Pancreas (tissue), 10 donors: ENCODE data around the gene ZBTB37. TPM values are rescaled to one million over a fixed set of nuclear protein-coding genes. Genes with fewer than 3 reads are reported as not detected.
"Not testable (repeated sequence)": the region's sequence is repeated elsewhere in the genome, so short reads cannot be mapped to it uniquely, and the experiment has no call there.

Experiments used
- ATAC-seq, 4 donors: fragments of 200-7000 bp; cut with Tn5 transposase; one replicate each; pipeline versions ENCODE4 v1.8.0 to v1.9.1; 2020; ENCODE audit warnings: mild to moderate bottlenecking in 4 of 4, moderate library complexity in 4 of 4
- DNase-seq, 6 donors: peaks; one replicate each; pipeline ENCODE4 v3.0.0-alpha.2; 2020
- FAIRE-seq: peaks from 2 replicates; lab custom pipeline; 2012; peaks lifted over from hg19 to GRCh38; lab: Jason Lieb, UNC
- H3K27ac ChIP-seq, 4 donors: fragments of 200-600 bp; sonication (generic); 1 replicate in 3 of 4; 2 replicates in 1 of 4; pipeline versions ENCODE4 v1.5.0 to v1.8.0; 2020
- H3K27me3 ChIP-seq, 4 donors: fragments of 200-600 bp; one replicate each; pipeline ENCODE4 v1.8.0; 2021
- H3K36me3 ChIP-seq, 3 donors: fragments of 200-600 bp; sonication (generic) in 1 of 3; one replicate each; pipeline versions ENCODE4 v1.5.0 to v1.8.0; 2020 to 2021
- H3K4me1 ChIP-seq, 3 donors: fragments of 200-600 bp; one replicate each; pipeline ENCODE4 v1.8.0; 2021
- H3K4me3 ChIP-seq, 4 donors: fragments of 200-600 bp; sonication (generic) in 2 of 4; one replicate each; pipeline versions ENCODE4 v1.5.0 to v1.8.0; 2020 to 2021
- H3K9me3 ChIP-seq, 4 donors: fragments of 200-600 bp; one replicate each; pipeline ENCODE4 v1.8.0; 2021
- CTCF ChIP-seq, 4 donors: fragments of 200-600 bp; sonication (generic) in 3 of 4; IDR thresholded peaks; one replicate each; pipeline versions ENCODE4 v1.5.0 to v1.8.0; 2021; ENCODE audit warnings: antibody characterized with exemption in 4 of 4
- WGBS, 2 donors: extraction: QIAGEN DNeasy Blood & Tissue Kit; methylation state at CpG; one replicate each; pipeline ENCODE4 v1.1.7; 2013; 5-methylcytosine and 5-hydroxymethylcytosine counted together
- intact Hi-C, 3 donors: fragments of 100-400 bp; cut with DNase I; formaldehyde crosslinking; loops; one replicate each; pipeline versions ENCODE4 v1.11.1 to v1.14.2; 2022
- polyA plus RNA-seq, 2 donors: library from polyadenylated mRNA; stranded (reverse); fragments of 200-250 nt; gene quantifications; one replicate each; pipeline ENCODE4 v1.2.3, GENCODE V29; 2013
- total RNA-seq, 6 donors: library from RNA; stranded (reverse); fragmentation: NEBNext Ultra II Directional in 4 of 6; extraction: Animal tissue kit (Norgen Biotek cat#: 25700) in 4 of 6; gene quantifications; one replicate each; pipeline versions ENCODE4 v1.2.1 to v1.2.4, GENCODE V29; 2021 to 2023
- donor health status: healthy with polysubstance abuse.
- donor health status: DM: no; HTN: no; CAD: no; lungs with moderate emphysema.
- donor health status: DM: no; HTN: no; CAD: no.
- donor health status: control.
- donor health status: control.
- donor health status: Bipolar disorder and iron deficiency.
- donor health status: DM: yes; HTN: yes; CAD: no.
- donor health status: DM: no; HTN: no; CAD: no.
- donor health status: DM: no; HTN: no; CAD: no.
- donor health status: DM: yes; HTN: yes; CAD: no.

The ZBTB37 gene
- total and polyA plus RNA-seq, 8 donors: 1.2 to 7.0 (median 3.9) TPM

- no peak for FAIRE-seq
- no peak overlapping the region for H3K27ac ChIP-seq
- intact Hi-C loops: no loop called here
- peaks cover 0 to 3% (median 0%) of the 10 kb centered on the region in 4 donors for H3K9me3 ChIP-seq
- DNase-seq: no peak
- H3K4me3 ChIP-seq: no peak overlapping the region
- WGBS, 2 donors: 87 to 88% methylated on average over 12 of the region's 12 CpGs
- H3K4me1 ChIP-seq: no peaks in the 10 kb centered on the region
- TF ChIP-seq CTCF (IDR thresholded peaks at IDR 0.05): no peak
- ATAC-seq: no peak
- no peaks in the 10 kb centered on the region for H3K36me3 ChIP-seq
- H3K27me3 ChIP-seq: no peaks in the 10 kb centered on the region
Measured at GRCh38 chr1:173917635-173918493, 49.7 kb downstream of the ZBTB37 start.

GRCh38 chr1:173920861-173921260, 52.7 kb downstream of the ZBTB37 start:
- Histone ChIP-seq H3K27me3 (no peaks in the 10 kb centered on the region), H3K9me3 (peaks cover 0 to 3% (median 0%) of the 10 kb centered on the region in 4 donors), H3K4me1 (peaks cover 0 to 5% (median 4%) of the 10 kb centered on the region in 3 donors), H3K36me3 (no peaks in the 10 kb centered on the region), H3K27ac (no peak overlapping the region), H3K4me3 (no peak overlapping the region)
- ATAC-seq (no peak), FAIRE-seq (no peak), DNase-seq (no peak)
- no peak for TF ChIP-seq CTCF (IDR thresholded peaks at IDR 0.05)
- 83 to 86% methylated on average over 5 of the region's 5 CpGs for WGBS, 2 donors
- intact Hi-C loops: no loop called here

- 36 to 57% methylated on average over 8 of the region's 8 CpGs for WGBS, 2 donors
- peak overlapping the region; percentile 8 to 52 (median 44) for H3K27ac ChIP-seq
- peak overlapping the region in 1 of 4 donors; percentile 11 for H3K4me3 ChIP-seq
- peaks cover 0 to 3% (median 0%) of the 10 kb centered on the region in 4 donors for H3K9me3 ChIP-seq
- no peaks in the 10 kb centered on the region for H3K27me3 ChIP-seq
- ATAC-seq (peak; percentile 88 to 94 (median 93)), FAIRE-seq (no peak), DNase-seq (peak in 3 of 6 donors; percentile 26 to 47 (median 39))
- peaks cover 3 to 11% (median 7%) of the 10 kb centered on the region in 3 donors for H3K4me1 ChIP-seq
- no peak for TF ChIP-seq CTCF (IDR thresholded peaks at IDR 0.05)
- intact Hi-C loops: no loop called here
- no peaks in the 10 kb centered on the region for H3K36me3 ChIP-seq
Measured at GRCh38 chr1:173925306-173926242, 57.4 kb downstream of the ZBTB37 start.

GRCh38 chr1:173930541-173930940, 62.4 kb downstream of the ZBTB37 start:
- H3K4me3 ChIP-seq, H3K27me3 ChIP-seq, H3K9me3 ChIP-seq, H3K27ac ChIP-seq, intact Hi-C loops, FAIRE-seq, H3K36me3 ChIP-seq, ATAC-seq, DNase-seq: not testable (repeated sequence)
- 97 to 98% methylated on average over 5 of the region's 5 CpGs for WGBS, 2 donors
- H3K4me1 ChIP-seq: peaks cover 9 to 12% (median 10%) of the 10 kb centered on the region in 3 donors

GRCh38 chr1:173934440-173934839, 66.3 kb downstream of the ZBTB37 start:
- no peak for TF ChIP-seq CTCF (IDR thresholded peaks at IDR 0.05)
- no peak for FAIRE-seq

More at GRCh38 chr1:173934440-173934839, 66.3 kb downstream of the ZBTB37 start:
- Histone ChIP-seq H3K4me1 (peaks cover 0 to 7% (median 6%) of the 10 kb centered on the region in 3 donors), H3K27ac (no peak overlapping the region), H3K27me3 (no peaks in the 10 kb centered on the region), H3K36me3 (peaks cover 0 to 21% (median 4%) of the 10 kb centered on the region in 3 donors), H3K9me3 (no peaks in the 10 kb centered on the region), H3K4me3 (no peak overlapping the region)
- 93 to 98% methylated on average over 1 of the region's 1 CpG for WGBS, 2 donors
- DNase-seq (no peak), ATAC-seq (no peak)
- intact Hi-C loops: no loop called here
